Measurements from ENCODE around the gene SMIM41. TPM values are rescaled to one million over a fixed set of nuclear protein-coding genes. Genes with fewer than 3 reads are reported as not detected.
A peak's percentile ranks its signal among the peaks of the same experiment; 100 is the strongest.

SMIM41 gene
- total RNA-seq, 1 donor, result 0.27 TPM

GRCh38 chr12:52119398-52120254 is 40.1 kb downstream of the SMIM41 start:
- peak; percentile 45 for DNase-seq (ENCODE audit: low read depth)
- peak; percentile 65 for TF ChIP-seq CTCF (IDR thresholded peaks at IDR 0.05; ENCODE audit: insufficient read depth, low read length)
- H3K4me3 ChIP-seq (ENCODE audit: low read depth, low read length), result no peak overlapping the region

- no peak overlapping the region for H3K4me3 ChIP-seq (ENCODE audit: low read depth, low read length)
- no peak for DNase-seq (ENCODE audit: low read depth)
- no peak for TF ChIP-seq CTCF (IDR thresholded peaks at IDR 0.05; ENCODE audit: insufficient read depth, low read length)
These were observed 41.7 kb downstream of the SMIM41 start for GRCh38 chr12:52120951-52121823.

GRCh38 chr12:52121824-52122539 is 42.5 kb downstream of the SMIM41 start:
- peak; percentile 79 for TF ChIP-seq CTCF (IDR thresholded peaks at IDR 0.05; ENCODE audit: insufficient read depth, low read length)
- no peak overlapping the region for H3K4me3 ChIP-seq (ENCODE audit: low read depth, low read length)
- DNase-seq (ENCODE audit: low read depth), result peak; percentile 52

GRCh38 chr12:52122540-52122871 is 43.0 kb downstream of the SMIM41 start:
- TF ChIP-seq CTCF (IDR thresholded peaks at IDR 0.05; ENCODE audit: insufficient read depth, low read length), result no peak
- H3K4me3 ChIP-seq (ENCODE audit: low read depth, low read length), result no peak overlapping the region
- DNase-seq (ENCODE audit: low read depth), result no peak

GRCh38 chr12:52122904-52123303 is 43.4 kb downstream of the SMIM41 start:
- no peak overlapping the region for H3K4me3 ChIP-seq (ENCODE audit: low read depth, low read length)
- TF ChIP-seq CTCF (IDR thresholded peaks at IDR 0.05; ENCODE audit: insufficient read depth, low read length), result no peak
- no peak for DNase-seq (ENCODE audit: low read depth)

- H3K4me3 ChIP-seq (ENCODE audit: low read depth, low read length), result no peak overlapping the region
- DNase-seq (ENCODE audit: low read depth), result no peak
- TF ChIP-seq CTCF (IDR thresholded peaks at IDR 0.05; ENCODE audit: insufficient read depth, low read length), result no peak
These were observed 44.1 kb downstream of the SMIM41 start for GRCh38 chr12:52123487-52124186.
